Mesenchymal stem cell (in vitro differentiated cells and primary cell): ENCODE measurements around the gene SLC12A4. TPM values are rescaled to one million over a fixed set of nuclear protein-coding genes. Genes with fewer than 3 reads are reported as not detected.
"Not testable (repeated sequence)": the region's sequence is repeated elsewhere in the genome, so short reads cannot be mapped to it uniquely, and the experiment has no call there.

Experiments
- DNase-seq: peaks from one replicate; pipeline ENCODE4 v3.0.0-alpha.2; 2013
- H2AFZ ChIP-seq: one replicate; pipeline ENCODE4 v1.6.1; 2013; ENCODE audit warnings: low read depth, mild to moderate bottlenecking, control low read depth, inconsistent platforms, low read length, moderate library complexity
- H2AK5ac ChIP-seq: 2 replicates; pipeline ENCODE4 v1.6.1; 2013; ENCODE audit warnings: low read length, moderate library complexity, mild to moderate bottlenecking, inconsistent platforms; ENCODE audit not compliant: severe bottlenecking
- H2BK120ac ChIP-seq: one replicate; pipeline ENCODE4 v1.6.1; 2013; ENCODE audit warnings: low read depth, mild to moderate bottlenecking, inconsistent platforms, low read length, moderate library complexity
- H2BK12ac ChIP-seq, 2 experiments: one replicate each; pipeline ENCODE4 v1.6.1; 2013; ENCODE audit warnings: inconsistent platforms in 2 of 2, low read length in 2 of 2, mild to moderate bottlenecking in 2 of 2, moderate library complexity in 2 of 2, control low read depth in 1 of 2
- H2BK15ac ChIP-seq: one replicate; pipeline ENCODE4 v1.6.1; 2013; ENCODE audit warnings: mild to moderate bottlenecking, low read depth, inconsistent platforms; ENCODE audit not compliant: poor library complexity, severe bottlenecking
- H2BK5ac ChIP-seq: 2 replicates; pipeline ENCODE4 v1.6.1; 2013; ENCODE audit warnings: low read depth, mild to moderate bottlenecking, low read length, control low read depth, inconsistent platforms; ENCODE audit not compliant: poor library complexity, severe bottlenecking
- H3K14ac ChIP-seq, 2 experiments: one replicate each; pipeline ENCODE4 v1.6.1; 2013; ENCODE audit warnings: inconsistent platforms in 2 of 2, low read length in 2 of 2, control low read depth in 1 of 2, mild to moderate bottlenecking in 1 of 2, moderate library complexity in 1 of 2
- H3K18ac ChIP-seq, 2 experiments: one replicate each; pipeline ENCODE4 v1.6.1; 2013; ENCODE audit warnings: inconsistent platforms in 2 of 2, low read length in 2 of 2, control low read depth in 1 of 2, low read depth in 1 of 2, mild to moderate bottlenecking in 1 of 2
- H3K23ac ChIP-seq, 2 experiments: one replicate each; pipeline ENCODE4 v1.6.1; 2013; ENCODE audit warnings: inconsistent platforms in 2 of 2, low read length in 2 of 2, mild to moderate bottlenecking in 2 of 2, moderate library complexity in 2 of 2, control low read depth in 1 of 2
- H3K27ac ChIP-seq: 2 replicates; pipeline ENCODE4 v1.5.1; 2013; ENCODE audit warnings: mild to moderate bottlenecking, moderate library complexity, low read length, control low read depth, inconsistent platforms; ENCODE audit not compliant: poor library complexity, severe bottlenecking
- H3K27me3 ChIP-seq, 2 experiments: 2 replicates each; pipeline versions ENCODE4 v1.6.1 to v1.7.0; 2013; ENCODE audit warnings: low read length in 2 of 2, mild to moderate bottlenecking in 2 of 2, moderate library complexity in 2 of 2, control low read depth in 1 of 2, inconsistent platforms in 1 of 2; ENCODE audit not compliant: control insufficient read depth in 1 of 2, insufficient read depth in 1 of 2
- H3K36me3 ChIP-seq, 2 experiments: 2 replicates each; pipeline versions ENCODE4 v1.6.1 to v1.7.0; 2013; ENCODE audit warnings: low read length in 2 of 2, control low read depth in 1 of 2, inconsistent platforms in 1 of 2, low read depth in 1 of 2, mild to moderate bottlenecking in 1 of 2; ENCODE audit not compliant: insufficient read depth in 2 of 2, control insufficient read depth in 1 of 2
- H3K4ac ChIP-seq, 2 experiments: one replicate each; pipeline ENCODE4 v1.6.1; 2013; ENCODE audit warnings: inconsistent platforms in 2 of 2, low read length in 2 of 2, mild to moderate bottlenecking in 2 of 2, moderate library complexity in 2 of 2, control low read depth in 1 of 2, low read depth in 1 of 2
- H3K4me1 ChIP-seq: 2 replicates; pipeline ENCODE4 v1.6.1; 2013; ENCODE audit warnings: low read depth, low read length, control low read depth; ENCODE audit not compliant: control insufficient read depth, insufficient read depth
- H3K4me2 ChIP-seq: 2 replicates; pipeline ENCODE4 v1.6.1; 2013; ENCODE audit warnings: low read length, mild to moderate bottlenecking, inconsistent platforms; ENCODE audit not compliant: poor library complexity, severe bottlenecking
- H3K4me3 ChIP-seq, 2 experiments: 2 replicates each; pipeline versions ENCODE4 v1.5.1 to v1.7.0; 2013; ENCODE audit warnings: low read length in 2 of 2, mild to moderate bottlenecking in 2 of 2, control low read depth in 1 of 2, low read depth in 1 of 2; ENCODE audit not compliant: insufficient read depth in 1 of 2
- H3K79me1 ChIP-seq: replicated peaks from 2 replicates; pipeline ENCODE4 v1.6.1; 2013; ENCODE audit warnings: mild to moderate bottlenecking, control low read depth, low read length, inconsistent platforms; ENCODE audit not compliant: poor library complexity, severe bottlenecking
- H3K9ac ChIP-seq: 2 replicates; pipeline ENCODE4 v1.7.0; 2013; ENCODE audit warnings: mild to moderate bottlenecking, low read length, moderate library complexity
- H3K9me3 ChIP-seq: 2 replicates; pipeline ENCODE4 v1.7.0; 2013; ENCODE audit warnings: mild to moderate bottlenecking, low read length; ENCODE audit not compliant: control insufficient read depth
- H4K8ac ChIP-seq: one replicate; pipeline ENCODE4 v1.6.1; 2013; ENCODE audit warnings: inconsistent platforms, mild to moderate bottlenecking, low read length, moderate library complexity
- H4K91ac ChIP-seq: one replicate; pipeline ENCODE4 v1.6.1; 2013; ENCODE audit warnings: mild to moderate bottlenecking, low read length, inconsistent platforms
- WGBS: methylation state at CpG from one replicate; pipeline ENCODE4 v1.1.7; 2013; ENCODE audit warnings: mixed read lengths; 5-methylcytosine and 5-hydroxymethylcytosine counted together
- polyA plus RNA-seq, 2 experiments: library from polyadenylated mRNA; stranded (reverse); fragments of 200-250 nt; gene quantifications; one replicate each; pipeline ENCODE4 v1.2.3, GENCODE V29; 2013

SLC12A4 gene
- polyA plus RNA-seq (2013, experiment 1 of 2) = 43.9 TPM
- 45.1 TPM for polyA plus RNA-seq (2013, experiment 2 of 2)

- Histone ChIP-seq H3K27ac (peak within 1 kb of the TSS; percentile 79), H2BK12ac (peak within 1 kb of the TSS; percentile 14 to 60), H3K14ac (peak within 1 kb of the TSS in 1 of 2 experiments; percentile 99), H3K4ac (peak within 1 kb of the TSS; percentile 95 to 98), H3K4me3 (peak within 1 kb of the TSS; percentile 85 to 90), H3K9me3 (no peaks in the 10 kb centered on the region), H2BK15ac (peak within 1 kb of the TSS; percentile 95), H3K18ac (peak within 1 kb of the TSS; percentile 97 to 98), H2AFZ (peak within 1 kb of the TSS; percentile 75), H3K23ac (peak within 1 kb of the TSS; percentile 72 to 94), H2AK5ac (peak within 1 kb of the TSS; percentile 60), H3K4me1 (peaks cover 33% of the 10 kb centered on the region), H2BK120ac (peak within 1 kb of the TSS; percentile 87), H2BK5ac (peak within 1 kb of the TSS; percentile 96), H3K27me3 (no peaks in the 10 kb centered on the region), H3K9ac (peak within 1 kb of the TSS; percentile 92), H4K91ac (peak within 1 kb of the TSS; percentile 98), H3K4me2 (peak within 1 kb of the TSS; percentile 64), H3K36me3 (peaks cover 12 to 22% of the 10 kb centered on the region in 2 experiments), H3K79me1 (peaks cover 9% of the 10 kb centered on the region), H4K8ac (peak within 1 kb of the TSS; percentile 96)
- WGBS = 3% methylated on average over 74 of the region's 78 CpGs
- peak; percentile 85 for DNase-seq
These were observed at the start of gene SLC12A4 for GRCh38 chr16:67968400-67969253. TSS of gene SLC12A4 (minus strand) at chr16:67968637. CDS start at chr16:67968553, 84 bp downstream.

- WGBS = 75% methylated on average over 4 of the region's 5 CpGs
- H2BK12ac ChIP-seq = no peak within 1 kb of the TSS
- no peak within 1 kb of the TSS for H3K23ac ChIP-seq
These were observed 47.2 kb upstream of the SLC12A4 start, which contains the start of gene DPEP2NB for GRCh38 chr16:68015681-68016080. TSS of gene DPEP2NB (minus strand) at chr16:68015911. CDS start at chr16:68015770, 141 bp downstream.

GRCh38 chr16:68013440-68013839 lies 45.0 kb upstream of the SLC12A4 start:
- peak overlapping the region; percentile 51 for H2AFZ ChIP-seq

More at GRCh38 chr16:68015681-68016080, 47.2 kb upstream of the SLC12A4 start, which contains the start of gene DPEP2NB:
- Histone ChIP-seq H2BK120ac (no peak within 1 kb of the TSS), H3K79me1 (peaks cover 1% of the 10 kb centered on the region), H4K8ac (no peak within 1 kb of the TSS), H2BK15ac (no peak within 1 kb of the TSS), H3K27ac (no peak within 1 kb of the TSS), H4K91ac (no peak within 1 kb of the TSS), H3K4ac (no peak within 1 kb of the TSS), H2AK5ac (no peak within 1 kb of the TSS), H2BK5ac (no peak within 1 kb of the TSS), H3K4me3 (no peak within 1 kb of the TSS), H3K9me3 (no peaks in the 10 kb centered on the region), H3K9ac (no peak within 1 kb of the TSS), H3K27me3 (peaks cover 9 to 14% of the 10 kb centered on the region in 2 experiments), H3K18ac (no peak within 1 kb of the TSS), H3K4me2 (no peak within 1 kb of the TSS), H3K14ac (no peak within 1 kb of the TSS), H2AFZ (no peak within 1 kb of the TSS), H3K36me3 (no peaks in the 10 kb centered on the region), H3K4me1 (no peaks in the 10 kb centered on the region)
- DNase-seq = no peak

DNA sequence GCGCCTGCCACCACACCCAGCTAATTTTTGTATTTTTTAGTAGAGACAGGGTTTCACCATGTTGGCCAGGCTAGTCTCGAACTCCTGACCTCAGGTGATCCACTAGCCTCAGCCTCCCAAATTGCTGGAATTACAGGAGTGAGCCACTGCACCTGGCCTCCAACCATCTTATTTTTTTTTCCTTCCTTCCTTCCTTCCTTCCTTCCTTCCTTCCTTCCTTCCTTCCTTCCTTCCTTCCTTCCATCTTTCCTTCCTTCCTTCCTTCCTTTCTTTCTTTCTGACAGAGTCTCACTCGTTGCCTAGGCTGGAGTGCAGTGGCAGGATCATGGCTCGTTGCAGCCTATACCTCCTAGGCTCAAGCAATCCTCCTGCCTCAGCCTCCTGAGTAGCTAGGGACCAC lies 41.4 kb upstream of the SLC12A4 start:
- H3K9ac ChIP-seq, H3K4me3 ChIP-seq, H3K14ac ChIP-seq, H2BK15ac ChIP-seq, H4K8ac ChIP-seq, H4K91ac ChIP-seq, H2BK120ac ChIP-seq, H3K27ac ChIP-seq, H3K79me1 ChIP-seq, H2BK12ac ChIP-seq, H3K4ac ChIP-seq, H3K23ac ChIP-seq, DNase-seq, H3K9me3 ChIP-seq, H2AFZ ChIP-seq, H2BK5ac ChIP-seq, H3K4me2 ChIP-seq, H3K18ac ChIP-seq, H3K36me3 ChIP-seq, H3K4me1 ChIP-seq, H2AK5ac ChIP-seq: not testable (repeated sequence)
- WGBS = 83% methylated on average over 3 of the region's 4 CpGs
- H3K27me3 ChIP-seq = peaks cover 9 to 28% of the 10 kb centered on the region in 2 experiments

More at GRCh38 chr16:68013440-68013839, 45.0 kb upstream of the SLC12A4 start:
- Histone ChIP-seq H3K23ac (no peak overlapping the region), H3K4ac (no peak overlapping the region), H2BK120ac (no peak overlapping the region), H4K91ac (no peak overlapping the region), H3K9ac (no peak overlapping the region), H3K14ac (no peak overlapping the region), H2BK15ac (no peak overlapping the region), H3K4me2 (no peak overlapping the region), H2BK12ac (no peak overlapping the region), H3K9me3 (no peaks in the 10 kb centered on the region), H2BK5ac (no peak overlapping the region), H3K79me1 (peaks cover 1% of the 10 kb centered on the region), H3K27me3 (peaks cover 9 to 28% of the 10 kb centered on the region in 2 experiments), H2AK5ac (no peak overlapping the region), H3K36me3 (no peaks in the 10 kb centered on the region), H4K8ac (no peak overlapping the region), H3K4me1 (no peaks in the 10 kb centered on the region), H3K18ac (no peak overlapping the region), H3K4me3 (no peak overlapping the region), H3K27ac (no peak overlapping the region)
- DNase-seq = no peak
- WGBS = no CpG with 5 or more reads among the region's 1 CpG
